Measurements from ENCODE around the gene TYSND1. TPM values are rescaled to one million over a fixed set of nuclear protein-coding genes. Genes with fewer than 3 reads are reported as not detected.
"Not testable (repeated sequence)": the region's sequence is repeated elsewhere in the genome, so short reads cannot be mapped to it uniquely, and the experiment has no call there.

TYSND1 gene
- total RNA-seq, 2 donors from 2014 or later = 16.2 to 17.6 TPM

- Histone ChIP-seq H3K27me3 (no peaks in the 10 kb centered on the region), H3K27ac (no peak overlapping the region), H3K4me3 (no peak overlapping the region), H3K4me1 (peaks cover 5% of the 10 kb centered on the region), H3K36me3 (replicated peaks in 1 of 2; ENCODE audit: insufficient read depth in 1 of 2, low read depth in 2 of 2) (no peaks in the 10 kb centered on the region), H3K9me3 (no peaks in the 10 kb centered on the region)
- TF ChIP-seq CTCF (IDR thresholded peaks at IDR 0.05) = no peak
- TF ChIP-seq POLR2A (IDR thresholded peaks at IDR 0.05) = no peak
- DNase-seq (no peak), ATAC-seq (no peak)
- WGBS, 2 donors = 75 to 85% methylated on average over 5 of the region's 5 CpGs
- intact Hi-C loops (cut with DNase I) = no loop called here
These were observed 39.6 kb upstream of the TYSND1 start for GRCh38 chr10:70186090-70186489.

GRCh38 chr10:70183304-70183703, 36.8 kb upstream of the TYSND1 start:
- H3K9me3 ChIP-seq = no peaks in the 10 kb centered on the region
- H3K36me3 ChIP-seq (replicated peaks in 1 of 2; ENCODE audit: insufficient read depth in 1 of 2, low read depth in 2 of 2) = no peaks in the 10 kb centered on the region
- H3K4me3 ChIP-seq = no peak overlapping the region
- intact Hi-C loops (cut with DNase I) = no loop called here
- H3K27me3 ChIP-seq = no peaks in the 10 kb centered on the region
- DNase-seq (no peak), ATAC-seq (no peak)
- H3K27ac ChIP-seq = no peak overlapping the region
- H3K4me1 ChIP-seq = no peaks in the 10 kb centered on the region
- no peak for TF ChIP-seq POLR2A (IDR thresholded peaks at IDR 0.05)
- 61 to 67% methylated on average over 2 of the region's 2 CpGs for WGBS, 2 donors

- H3K27ac ChIP-seq; H3K4me3 ChIP-seq; H3K27me3 ChIP-seq; intact Hi-C loops (cut with DNase I); H3K9me3 ChIP-seq; ATAC-seq; H3K36me3 ChIP-seq (replicated peaks in 1 of 2; ENCODE audit: insufficient read depth in 1 of 2, low read depth in 2 of 2); H3K4me1 ChIP-seq; DNase-seq: not testable (repeated sequence)
- 85 to 88% methylated on average over 8 of the region's 8 CpGs for WGBS, 2 donors
These were observed 32.7 kb upstream of the TYSND1 start for GRCh38 chr10:70179209-70179608.

GRCh38 chr10:70178139-70178725, 31.7 kb upstream of the TYSND1 start:
- Histone ChIP-seq H3K27ac (no peak overlapping the region), H3K4me1 (peaks cover 3% of the 10 kb centered on the region), H3K4me3 (no peak overlapping the region), H3K36me3 (replicated peaks in 1 of 2; ENCODE audit: insufficient read depth in 1 of 2, low read depth in 2 of 2) (no peaks in the 10 kb centered on the region), H3K9me3 (no peaks in the 10 kb centered on the region), H3K27me3 (no peaks in the 10 kb centered on the region)
- WGBS, 2 donors = 76 to 81% methylated on average over 4 of the region's 4 CpGs
- no peak for TF ChIP-seq POLR2A (IDR thresholded peaks at IDR 0.05)
- no peak for TF ChIP-seq CTCF (IDR thresholded peaks at IDR 0.05)
- ATAC-seq (no peak), DNase-seq (no peak)
- intact Hi-C loops (cut with DNase I) = no loop called here

- 81 to 84% methylated on average over 5 of the region's 6 CpGs for WGBS, 2 donors
- Histone ChIP-seq H3K27me3 (no peaks in the 10 kb centered on the region), H3K4me3 (no peak overlapping the region), H3K27ac (no peak overlapping the region), H3K36me3 (replicated peaks in 1 of 2; ENCODE audit: insufficient read depth in 1 of 2, low read depth in 2 of 2) (no peaks in the 10 kb centered on the region), H3K9me3 (no peaks in the 10 kb centered on the region), H3K4me1 (peaks cover 3% of the 10 kb centered on the region)
- DNase-seq = no peak
- no peak for ATAC-seq
- intact Hi-C loops (cut with DNase I) = no loop called here
- no peak for TF ChIP-seq CTCF (IDR thresholded peaks at IDR 0.05)
- TF ChIP-seq POLR2A (IDR thresholded peaks at IDR 0.05) = no peak
These were observed 29.9 kb upstream of the TYSND1 start for GRCh38 chr10:70176441-70176840.

- no peak for DNase-seq
- Histone ChIP-seq H3K36me3 (replicated peaks in 1 of 2; ENCODE audit: insufficient read depth in 1 of 2, low read depth in 2 of 2) (no peaks in the 10 kb centered on the region), H3K27me3 (no peaks in the 10 kb centered on the region), H3K4me3 (no peak overlapping the region), H3K4me1 (peaks cover 3% of the 10 kb centered on the region), H3K9me3 (no peaks in the 10 kb centered on the region), H3K27ac (no peak overlapping the region)
- no peak for TF ChIP-seq CTCF (IDR thresholded peaks at IDR 0.05)
- TF ChIP-seq POLR2A (IDR thresholded peaks at IDR 0.05) = no peak
- no peak for ATAC-seq
- intact Hi-C loops (cut with DNase I) = no loop called here
- WGBS, 2 donors = 94 to 96% methylated on average over 3 of the region's 3 CpGs
These were observed 29.0 kb upstream of the TYSND1 start for GRCh38 chr10:70175516-70175915.

Measured in body of pancreas (tissue), 4 donors.